ENCODE results near the gene TCAP.
"Not testable (repeated sequence)": the region's sequence is repeated elsewhere in the genome, so short reads cannot be mapped to it uniquely, and the experiment has no call there.

Gene TCAP

GRCh38 chr17:39706383-39706782 lies 41.2 kb downstream of the TCAP start:
- no peak overlapping the region for H3K9ac ChIP-seq (ENCODE audit: low read length)
- H3K9me3 ChIP-seq (ENCODE audit: low read length) = no peaks in the 10 kb centered on the region
- H3K27me3 ChIP-seq (ENCODE audit: control insufficient read depth in 1 of 2, insufficient read depth in 2 of 2, low read length in 2 of 2) = no peaks in the 10 kb centered on the region
- peaks cover 34% of the 10 kb centered on the region for H3K36me3 ChIP-seq (ENCODE audit: insufficient read depth, low read length)
- peaks cover 9% of the 10 kb centered on the region for H3K4me1 ChIP-seq (ENCODE audit: insufficient read depth, low read length)
- H3K27ac ChIP-seq (ENCODE audit: low read depth, low read length) = no peak overlapping the region
- no peak overlapping the region for H3K4me3 ChIP-seq (ENCODE audit: low read depth in 1 of 2, low read length in 2 of 2)

GRCh38 chr17:39706921-39707337 lies 41.8 kb downstream of the TCAP start:
- no peak overlapping the region for H3K9ac ChIP-seq (ENCODE audit: low read length)
- peaks cover 8% of the 10 kb centered on the region for H3K4me1 ChIP-seq (ENCODE audit: insufficient read depth, low read length)
- no peaks in the 10 kb centered on the region for H3K9me3 ChIP-seq (ENCODE audit: low read length)
- no peaks in the 10 kb centered on the region for H3K27me3 ChIP-seq (ENCODE audit: control insufficient read depth in 1 of 2, insufficient read depth in 2 of 2, low read length in 2 of 2)
- peaks cover 39% of the 10 kb centered on the region for H3K36me3 ChIP-seq (ENCODE audit: insufficient read depth, low read length)
- H3K4me3 ChIP-seq (ENCODE audit: low read depth in 1 of 2, low read length in 2 of 2) = no peak overlapping the region
- H3K27ac ChIP-seq (ENCODE audit: low read depth, low read length) = no peak overlapping the region

GRCh38 chr17:39709319-39709997 lies 44.3 kb downstream of the TCAP start:
- no peak overlapping the region for H3K4me3 ChIP-seq (ENCODE audit: low read depth in 1 of 2, low read length in 2 of 2)
- H3K36me3 ChIP-seq (ENCODE audit: insufficient read depth, low read length) = peaks cover 52% of the 10 kb centered on the region
- no peak overlapping the region for H3K9ac ChIP-seq (ENCODE audit: low read length)
- H3K27me3 ChIP-seq (ENCODE audit: control insufficient read depth in 1 of 2, insufficient read depth in 2 of 2, low read length in 2 of 2) = no peaks in the 10 kb centered on the region
- H3K4me1 ChIP-seq (ENCODE audit: insufficient read depth, low read length) = peaks cover 7% of the 10 kb centered on the region
- H3K9me3 ChIP-seq (ENCODE audit: low read length) = no peaks in the 10 kb centered on the region
- H3K27ac ChIP-seq (ENCODE audit: low read depth, low read length) = no peak overlapping the region

- Histone ChIP-seq H3K36me3 (ENCODE audit: insufficient read depth, low read length) (peaks cover 58% of the 10 kb centered on the region), H3K27me3 (ENCODE audit: control insufficient read depth in 1 of 2, insufficient read depth in 2 of 2, low read length in 2 of 2) (no peaks in the 10 kb centered on the region), H3K4me1 (ENCODE audit: insufficient read depth, low read length) (no peaks in the 10 kb centered on the region), H3K9me3 (ENCODE audit: low read length) (no peaks in the 10 kb centered on the region), H3K4me3 (ENCODE audit: low read depth in 1 of 2, low read length in 2 of 2) (no peak overlapping the region), H3K27ac (ENCODE audit: low read depth, low read length) (no peak overlapping the region), H3K9ac (ENCODE audit: low read length) (no peak overlapping the region)
Observed at GRCh38 chr17:39709998-39710964, 45.1 kb downstream of the TCAP start.

GRCh38 chr17:39711071-39711470 lies 45.9 kb downstream of the TCAP start:
- not testable (repeated sequence) for H3K4me3 ChIP-seq (ENCODE audit: low read depth in 1 of 2, low read length in 2 of 2); H3K9ac ChIP-seq (ENCODE audit: low read length); H3K27ac ChIP-seq (ENCODE audit: low read depth, low read length); H3K4me1 ChIP-seq (ENCODE audit: insufficient read depth, low read length); H3K27me3 ChIP-seq (ENCODE audit: control insufficient read depth in 1 of 2, insufficient read depth in 2 of 2, low read length in 2 of 2); H3K9me3 ChIP-seq (ENCODE audit: low read length)
- H3K36me3 ChIP-seq (ENCODE audit: insufficient read depth, low read length) = peaks cover 66% of the 10 kb centered on the region

GRCh38 chr17:39711851-39712250 lies 46.7 kb downstream of the TCAP start:
- peaks cover 74% of the 10 kb centered on the region for H3K36me3 ChIP-seq (ENCODE audit: insufficient read depth, low read length)
- no peaks in the 10 kb centered on the region for H3K27me3 ChIP-seq (ENCODE audit: control insufficient read depth in 1 of 2, insufficient read depth in 2 of 2, low read length in 2 of 2)

GRCh38 chr17:39714234-39714633 lies 49.1 kb downstream of the TCAP start:
- no peak overlapping the region for H3K27ac ChIP-seq (ENCODE audit: low read depth, low read length)
- no peak overlapping the region for H3K9ac ChIP-seq (ENCODE audit: low read length)
- H3K36me3 ChIP-seq (ENCODE audit: insufficient read depth, low read length) = peaks cover 59% of the 10 kb centered on the region
- H3K27me3 ChIP-seq (ENCODE audit: control insufficient read depth in 1 of 2, insufficient read depth in 2 of 2, low read length in 2 of 2) = no peaks in the 10 kb centered on the region
- no peaks in the 10 kb centered on the region for H3K9me3 ChIP-seq (ENCODE audit: low read length)
- H3K4me3 ChIP-seq (ENCODE audit: low read depth in 1 of 2, low read length in 2 of 2) = no peak overlapping the region
- H3K4me1 ChIP-seq (ENCODE audit: insufficient read depth, low read length) = no peaks in the 10 kb centered on the region

More at GRCh38 chr17:39711851-39712250, 46.7 kb downstream of the TCAP start:
- Histone ChIP-seq H3K4me1 (ENCODE audit: insufficient read depth, low read length) (no peaks in the 10 kb centered on the region), H3K27ac (ENCODE audit: low read depth, low read length) (no peak overlapping the region), H3K4me3 (ENCODE audit: low read depth in 1 of 2, low read length in 2 of 2) (no peak overlapping the region), H3K9ac (ENCODE audit: low read length) (no peak overlapping the region), H3K9me3 (ENCODE audit: low read length) (no peaks in the 10 kb centered on the region)

- Histone ChIP-seq H3K9ac (ENCODE audit: low read length) (no peak overlapping the region), H3K4me3 (ENCODE audit: low read depth in 1 of 2, low read length in 2 of 2) (no peak overlapping the region), H3K27ac (ENCODE audit: low read depth, low read length) (no peak overlapping the region), H3K36me3 (ENCODE audit: insufficient read depth, low read length) (peaks cover 46% of the 10 kb centered on the region), H3K4me1 (ENCODE audit: insufficient read depth, low read length) (no peaks in the 10 kb centered on the region), H3K27me3 (ENCODE audit: control insufficient read depth in 1 of 2, insufficient read depth in 2 of 2, low read length in 2 of 2) (no peaks in the 10 kb centered on the region), H3K9me3 (ENCODE audit: low read length) (no peaks in the 10 kb centered on the region)
Observed at GRCh38 chr17:39715375-39716072, 50.4 kb downstream of the TCAP start.
